DOHH2 (cell line): ENCODE results near the gene IRF7.

Source experiments
- H3F3A ChIP-seq: fragments of 200-600 bp; sonication (generic), shearing (Covaris generic); 2 replicates; pipeline ENCODE4 v1.6.0; 2016; ENCODE audit warnings: antibody characterized with exemption, mild to moderate bottlenecking; ENCODE audit not compliant: control insufficient read depth, insufficient read depth
- H3K27ac ChIP-seq: fragments of 200-600 bp; sonication (generic); 2 replicates; pipeline ENCODE4 v1.5.1; 2014; ENCODE audit warnings: low read depth, mild to moderate bottlenecking, low read length, moderate library complexity
- H3K27me3 ChIP-seq: fragments of 200-600 bp; sonication (generic); 2 replicates; pipeline ENCODE4 v1.6.1; 2014; ENCODE audit warnings: mild to moderate bottlenecking, low read length, mixed read lengths; ENCODE audit not compliant: control insufficient read depth
- H3K36me3 ChIP-seq: fragments of 200-600 bp; sonication (generic); 2 replicates; pipeline ENCODE4 v1.6.1; 2014; ENCODE audit warnings: mild to moderate bottlenecking, low read length, moderate library complexity, mixed read lengths; ENCODE audit not compliant: control insufficient read depth
- H3K4me1 ChIP-seq: fragments of 200-600 bp; sonication (generic); 2 replicates; pipeline ENCODE4 v1.6.1; 2014; ENCODE audit warnings: mild to moderate bottlenecking, low read length, mixed read lengths; ENCODE audit not compliant: control insufficient read depth
- H3K4me2 ChIP-seq: fragments of 200-600 bp; sonication (generic); 2 replicates; pipeline ENCODE4 v1.6.0; 2014; ENCODE audit warnings: mild to moderate bottlenecking, low read length, moderate library complexity
- H3K4me3 ChIP-seq: fragments of 200-600 bp; sonication (generic); 2 replicates; pipeline ENCODE4 v1.5.1; 2014; ENCODE audit warnings: mild to moderate bottlenecking, low read length, mixed read lengths
- H3K79me2 ChIP-seq: fragments of 200-600 bp; sonication (generic); 2 replicates; pipeline ENCODE4 v1.6.1; 2014; ENCODE audit warnings: mild to moderate bottlenecking, low read length, mixed read lengths; ENCODE audit not compliant: control insufficient read depth
- H3K9me2 ChIP-seq: fragments of 200-600 bp; sonication (generic); replicated peaks from 2 replicates; pipeline ENCODE4 v1.6.1; 2014; ENCODE audit warnings: mild to moderate bottlenecking, low read length, mixed read lengths; ENCODE audit not compliant: control insufficient read depth
- H3K9me3 ChIP-seq: fragments of 200-600 bp; sonication (generic); 2 replicates; pipeline ENCODE4 v1.6.1; 2014; ENCODE audit warnings: antibody characterized with exemption, low read length, mixed read lengths; ENCODE audit not compliant: control insufficient read depth, insufficient read depth
- H4K20me1 ChIP-seq: fragments of 200-600 bp; sonication (generic); 2 replicates; pipeline ENCODE4 v1.6.0; 2014; ENCODE audit warnings: low read depth, mild to moderate bottlenecking, antibody characterized with exemption, low read length, moderate library complexity; ENCODE audit not compliant: control insufficient read depth, insufficient read depth
- EZH2phosphoT487 ChIP-seq: fragments of 200-600 bp; sonication (generic); IDR thresholded peaks from 2 replicates; pipeline ENCODE4 v1.6.1; 2017; ENCODE audit warnings: borderline replicate concordance, mild to moderate bottlenecking, antibody characterized with exemption, low read length, moderate library complexity, mixed read lengths
- TF ChIP-seq, protein P1 (sequence below): fragments of 200-600 bp; sonication (generic); IDR thresholded peaks from one replicate; pipeline ENCODE4 v1.5.1; 2014; ENCODE audit warnings: antibody characterized with exemption, mild to moderate bottlenecking, low read depth, low read length; ENCODE audit not compliant: poor library complexity, severe bottlenecking

IRF7 gene

DNA sequence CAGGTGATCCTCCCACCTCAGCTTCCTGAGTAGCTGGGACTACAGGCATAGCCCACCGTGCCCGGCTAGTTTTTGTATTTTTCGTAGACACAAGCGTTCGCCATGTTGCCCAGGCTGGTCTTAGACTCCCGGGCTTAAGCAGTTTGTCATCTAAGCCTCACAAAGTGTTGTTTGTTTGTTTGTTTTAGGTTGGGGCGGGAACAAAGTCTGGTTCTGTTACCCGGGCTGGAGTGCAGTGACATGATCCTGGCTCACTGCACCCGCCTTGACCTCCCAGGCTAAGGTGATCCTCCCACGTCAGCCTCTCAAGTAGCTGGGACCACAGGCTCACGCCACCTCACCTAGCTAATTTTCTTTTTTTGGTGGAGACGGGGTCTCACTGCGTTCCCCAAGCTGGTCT lies 12.6 kb downstream of the IRF7 start:
- Histone ChIP-seq H3K4me1 (no peaks in the 10 kb centered on the region), H3K27ac (no peak overlapping the region), H3K79me2 (no peaks in the 10 kb centered on the region; the same call in 1 of the 2 replicates), H4K20me1 (0 out of 2 replicates have a peak, but pooled peaks cover 2% of the 10 kb centered on the region), H3K4me2 (no peak overlapping the region), H3K9me3 (no peaks in the 10 kb centered on the region), H3F3A (no peaks in the 10 kb centered on the region), H3K36me3 (peaks cover 85% of the 10 kb centered on the region), H3K9me2 (no peaks in the 10 kb centered on the region), H3K27me3 (no peaks in the 10 kb centered on the region), H3K4me3 (no peak overlapping the region)
- no peak for TF ChIP-seq EZH2phosphoT487

DNA sequence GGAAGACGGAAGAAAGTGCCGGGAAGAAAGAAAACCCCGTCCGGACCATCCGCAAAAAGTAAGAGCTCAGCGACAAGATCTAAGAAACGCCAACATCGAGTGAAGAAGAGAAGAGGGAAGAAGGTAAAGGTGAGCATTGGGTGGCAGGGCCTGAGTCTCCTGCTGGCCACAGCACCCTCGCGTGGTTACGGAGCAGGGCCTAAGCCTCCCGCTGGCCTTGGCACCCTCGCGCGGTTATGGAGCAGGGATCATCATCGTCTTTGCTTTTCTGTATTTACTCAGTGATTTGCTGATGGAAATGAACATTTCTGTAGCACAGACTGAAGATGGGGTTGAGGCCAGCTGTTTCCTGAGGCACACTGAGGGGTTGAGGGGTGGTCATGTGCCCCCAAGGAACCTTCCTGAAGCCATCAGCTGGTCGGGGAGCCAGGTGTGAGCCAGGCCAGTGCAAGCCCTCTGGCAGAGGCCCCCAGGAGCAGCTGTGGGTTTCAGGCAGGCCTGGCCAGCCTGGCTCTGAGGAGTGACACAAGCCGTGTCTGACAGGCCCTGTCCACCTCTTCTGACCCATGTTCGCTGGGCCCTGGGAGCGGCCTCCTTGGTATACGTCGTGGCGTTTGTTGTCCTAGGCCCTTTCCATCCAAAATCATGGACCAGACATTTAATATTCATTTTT lies 14.0 kb downstream of the IRF7 start:
- H3K4me2 ChIP-seq = no peak overlapping the region
- H3F3A ChIP-seq = no peaks in the 10 kb centered on the region
- no peak overlapping the region for H3K27ac ChIP-seq
- peaks cover 2% of the 10 kb centered on the region; the same call in 1 of the 2 replicates for H3K79me2 ChIP-seq
- TF ChIP-seq, protein P1, sequence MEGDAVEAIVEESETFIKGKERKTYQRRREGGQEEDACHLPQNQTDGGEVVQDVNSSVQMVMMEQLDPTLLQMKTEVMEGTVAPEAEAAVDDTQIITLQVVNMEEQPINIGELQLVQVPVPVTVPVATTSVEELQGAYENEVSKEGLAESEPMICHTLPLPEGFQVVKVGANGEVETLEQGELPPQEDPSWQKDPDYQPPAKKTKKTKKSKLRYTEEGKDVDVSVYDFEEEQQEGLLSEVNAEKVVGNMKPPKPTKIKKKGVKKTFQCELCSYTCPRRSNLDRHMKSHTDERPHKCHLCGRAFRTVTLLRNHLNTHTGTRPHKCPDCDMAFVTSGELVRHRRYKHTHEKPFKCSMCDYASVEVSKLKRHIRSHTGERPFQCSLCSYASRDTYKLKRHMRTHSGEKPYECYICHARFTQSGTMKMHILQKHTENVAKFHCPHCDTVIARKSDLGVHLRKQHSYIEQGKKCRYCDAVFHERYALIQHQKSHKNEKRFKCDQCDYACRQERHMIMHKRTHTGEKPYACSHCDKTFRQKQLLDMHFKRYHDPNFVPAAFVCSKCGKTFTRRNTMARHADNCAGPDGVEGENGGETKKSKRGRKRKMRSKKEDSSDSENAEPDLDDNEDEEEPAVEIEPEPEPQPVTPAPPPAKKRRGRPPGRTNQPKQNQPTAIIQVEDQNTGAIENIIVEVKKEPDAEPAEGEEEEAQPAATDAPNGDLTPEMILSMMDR = no peak
- no peak overlapping the region for H3K4me3 ChIP-seq
- H3K36me3 ChIP-seq = peaks cover 83% of the 10 kb centered on the region
- no peaks in the 10 kb centered on the region for H3K9me3 ChIP-seq
- H3K27me3 ChIP-seq = no peaks in the 10 kb centered on the region
- 0 out of 2 replicates have a peak, but pooled peaks cover 1% of the 10 kb centered on the region for H4K20me1 ChIP-seq
- no peaks in the 10 kb centered on the region for H3K9me2 ChIP-seq
- H3K4me1 ChIP-seq = no peaks in the 10 kb centered on the region

DNA sequence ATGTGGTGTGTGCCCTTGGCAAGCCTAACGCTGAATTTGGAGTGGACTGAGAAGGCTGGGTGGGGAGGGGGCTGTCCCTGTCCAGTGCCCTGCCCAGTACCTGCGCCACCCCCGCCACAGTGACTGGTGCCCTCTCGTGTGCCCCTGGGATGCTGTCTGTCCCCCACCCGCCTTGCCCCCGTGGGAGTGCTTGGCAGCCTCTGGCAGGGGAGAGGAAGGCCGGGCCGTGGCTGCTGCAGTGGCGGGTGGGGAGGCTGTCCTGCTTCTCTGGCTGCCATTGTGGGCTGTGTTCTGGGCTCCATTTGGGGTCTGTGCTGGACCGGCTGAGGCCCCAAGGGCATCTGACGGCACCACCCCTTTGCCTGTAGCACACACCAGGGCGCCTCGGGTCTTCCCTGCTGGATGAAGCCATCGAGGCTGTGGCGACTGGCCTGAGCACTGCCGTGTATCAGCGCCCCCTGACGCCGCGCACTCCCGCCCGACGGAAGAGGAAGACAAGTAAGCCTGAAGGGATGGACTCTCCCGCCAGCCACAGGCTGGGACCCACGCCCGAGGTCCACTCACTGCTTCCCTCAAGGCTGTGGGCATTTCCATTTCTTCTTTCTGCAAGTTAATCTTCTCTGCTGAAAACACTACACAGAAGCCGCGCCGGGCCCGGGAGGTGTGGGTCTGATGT lies 17.6 kb downstream of the IRF7 start:
- peaks cover 82% of the 10 kb centered on the region for H3K36me3 ChIP-seq
- H3K4me2 ChIP-seq = no peak overlapping the region
- H3K4me3 ChIP-seq = no peak overlapping the region
- H3K9me3 ChIP-seq = no peaks in the 10 kb centered on the region
- no peaks in the 10 kb centered on the region for H3K27me3 ChIP-seq
- 0 out of 2 replicates have a peak, but pooled peaks cover 4% of the 10 kb centered on the region for H4K20me1 ChIP-seq
- no peaks in the 10 kb centered on the region for H3K9me2 ChIP-seq
- H3K4me1 ChIP-seq = no peaks in the 10 kb centered on the region
- no peak for TF ChIP-seq EZH2phosphoT487
- TF ChIP-seq, protein P1 = no peak
- H3F3A ChIP-seq = no peaks in the 10 kb centered on the region
- H3K79me2 ChIP-seq = peaks cover 10% of the 10 kb centered on the region
- H3K27ac ChIP-seq = no peak overlapping the region

DNA sequence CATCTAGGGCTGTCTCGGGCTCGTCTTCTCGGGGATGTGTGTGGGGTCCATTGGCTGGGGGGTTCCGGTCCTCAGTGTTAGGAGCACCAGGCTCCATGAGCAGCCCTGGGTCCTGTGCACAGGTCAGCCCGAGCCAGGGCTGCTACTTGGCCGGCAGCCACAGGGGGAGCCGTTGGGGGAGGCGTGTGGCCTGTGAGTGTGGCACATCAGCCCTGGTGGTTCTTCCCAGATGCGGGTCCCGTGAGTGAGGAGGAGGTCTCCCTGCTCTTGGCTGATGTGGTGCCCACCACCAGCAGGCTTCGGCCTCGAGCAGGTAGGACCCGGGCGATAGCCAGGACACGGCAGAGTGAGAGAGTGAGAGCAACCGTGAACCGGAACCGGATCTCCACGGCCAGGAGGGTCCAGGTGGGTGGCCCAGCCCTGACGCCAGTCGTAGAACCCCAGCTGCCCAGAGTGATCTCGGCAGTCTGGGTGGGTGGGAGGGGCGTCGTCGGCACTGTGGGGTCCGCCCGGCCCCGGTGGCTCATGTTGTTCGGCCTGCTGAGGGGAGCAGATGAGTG lies 18.5 kb downstream of the IRF7 start:
- Histone ChIP-seq H3K9me3 (no peaks in the 10 kb centered on the region), H3K4me1 (no peaks in the 10 kb centered on the region), H3K27ac (no peak overlapping the region), H3F3A (no peaks in the 10 kb centered on the region), H3K36me3 (peaks cover 85% of the 10 kb centered on the region), H3K4me2 (no peak overlapping the region), H3K27me3 (no peaks in the 10 kb centered on the region), H3K9me2 (no peaks in the 10 kb centered on the region), H3K79me2 (peaks cover 10% of the 10 kb centered on the region), H3K4me3 (no peak overlapping the region), H4K20me1 (0 out of 2 replicates have a peak, but pooled peaks cover 4% of the 10 kb centered on the region)
- no peak for TF ChIP-seq EZH2phosphoT487
- TF ChIP-seq, protein P1 = peak; percentile 19
